K562 (cell line): ENCODE results near the gene SPAG17. TPM values are rescaled to one million over a fixed set of nuclear protein-coding genes. Genes with fewer than 3 reads are reported as not detected.

Experiments used
- CBFA2T2 ChIP-seq: fragments of 450-650 bp; conservative IDR thresholded peaks from 2 replicates; pipeline ENCODE4 v1.6.1; 2017; ENCODE audit warnings: mild to moderate bottlenecking
- DIDO1 ChIP-seq: fragments of 450-650 bp; IDR thresholded peaks from 2 replicates; pipeline ENCODE4 v1.6.1; 2016; ENCODE audit warnings: low read depth, missing biosample characterization, missing genetic modification characterization
- FOXJ3 ChIP-seq: sonication (generic); formaldehyde crosslinking; IDR thresholded peaks from 2 replicates; pipeline ENCODE4 v1.4.0; 2020; ENCODE audit warnings: mild to moderate bottlenecking, missing genetic modification reagents
- HBP1 ChIP-seq: fragments of 450-650 bp; formaldehyde crosslinking; IDR thresholded peaks from 2 replicates; pipeline ENCODE4 v1.4.0; 2022; ENCODE audit warnings: missing genetic modification characterization
- HNRNPUL1 ChIP-seq: fragments of 200-400 bp; formaldehyde crosslinking; IDR thresholded peaks from 2 replicates; pipeline ENCODE4 v1.6.1; 2017; ENCODE audit warnings: low read length
- NFRKB ChIP-seq: fragments of 450-650 bp; IDR thresholded peaks from 2 replicates; pipeline ENCODE4 v1.6.1; 2016; ENCODE audit warnings: low read depth
- NR0B1 ChIP-seq: fragments of 450-650 bp; IDR thresholded peaks from one replicate; pipeline ENCODE4 v1.6.1; 2018; ENCODE audit warnings: mild to moderate bottlenecking, moderate library complexity; ENCODE audit not compliant: partially characterized antibody
- RBM14 ChIP-seq: fragments of 200-400 bp; formaldehyde crosslinking; IDR thresholded peaks from 2 replicates; pipeline ENCODE4 v1.6.1; 2018; ENCODE audit warnings: low read depth, mild to moderate bottlenecking, low read length, moderate library complexity, borderline replicate concordance; ENCODE audit not compliant: insufficient read depth
- SMARCA5 ChIP-seq: fragments of 450-650 bp; IDR thresholded peaks from 2 replicates; pipeline ENCODE4 v1.6.1; 2016
- TCF7 ChIP-seq: sonication (generic); IDR thresholded peaks from 2 replicates; pipeline ENCODE4 v1.6.1; 2016; ENCODE audit warnings: antibody characterized with exemption, borderline replicate concordance
- TCFL5 ChIP-seq: fragments of 250-450 bp; sonication (Bioruptor Pico); conservative IDR thresholded peaks from 2 replicates; pipeline ENCODE4 v1.6.1; 2021; ENCODE audit warnings: mild to moderate bottlenecking, moderate library complexity, matching md5 sums
- USF1 ChIP-seq: sonication (generic); formaldehyde crosslinking; IDR thresholded peaks from 2 replicates; pipeline ENCODE4 v1.9.0; 2022; ENCODE audit warnings: mild to moderate bottlenecking, missing genetic modification reagents
- ZNF174 ChIP-seq: fragments of 250-450 bp; sonication (Bioruptor Pico); IDR thresholded peaks from 2 replicates; pipeline ENCODE4 v1.4.0; 2020; ENCODE audit warnings: mild to moderate bottlenecking
- ZSCAN32 ChIP-seq: fragments of 450-650 bp; formaldehyde crosslinking; IDR thresholded peaks from 2 replicates; pipeline ENCODE4 v1.4.0; 2020; ENCODE audit warnings: mild to moderate bottlenecking, moderate library complexity
- polyA plus RNA-seq, 8 experiments: library from polyadenylated mRNA; depleted of rRNA in 4 of 8; stranded (reverse) in 5 of 8; unstranded in 3 of 8; fragments of >200 nt; fragmentation: Nextera tagmentation in 2 of 8; fragmentation: Illumina TruSeq in 1 of 8; extraction: Ambion mirVana in 2 of 8; extraction: Trizol in 1 of 8; gene quantifications; 2 replicates each; pipeline versions ENCODE4 v1.2.1 to v1.2.3, GENCODE V29; 2011 to 2014; ENCODE audit warnings: inconsistent platforms in 1 of 8, missing spikeins in 1 of 8
- total RNA-seq, 7 experiments: library from RNA; depleted of rRNA in 6 of 7; stranded (reverse); fragments of >200 nt in 6 of 7; fragmentation: Illumina TruSeq in 2 of 7; extraction: Trizol in 2 of 7; gene quantifications; 2 replicates each; pipeline versions ENCODE4 v1.2.1 to v1.2.3, GENCODE V29; 2011 to 2021; ENCODE audit warnings: low replicate concordance in 1 of 7
- TF ChIP-seq, protein P1 (sequence below): fragments of 250-450 bp; sonication (Bioruptor Pico); IDR thresholded peaks from 2 replicates; pipeline ENCODE4 v1.8.0; 2021; ENCODE audit warnings: borderline replicate concordance, mild to moderate bottlenecking, moderate library complexity; ENCODE audit not compliant: poor library complexity, severe bottlenecking
- TF ChIP-seq, protein P2 (sequence below): IDR thresholded peaks from 2 replicates; pipeline ENCODE4 v1.6.1; 2012; ENCODE audit warnings: low read depth, low read length, improper control_type of control experiment, borderline replicate concordance
- TF ChIP-seq, protein P3 (sequence below), 2 experiments: fragments of 450-650 bp in 1 of 2; sonication (generic) in 1 of 2; formaldehyde crosslinking in 1 of 2; IDR thresholded peaks in 1 of 2; conservative IDR thresholded peaks in 1 of 2; 2 replicates each; pipeline versions ENCODE4 v1.6.1 to v1.8.1; 2016 to 2023; ENCODE audit warnings: mild to moderate bottlenecking in 2 of 2, moderate library complexity in 2 of 2, inconsistent platforms in 1 of 2, missing genetic modification reagents in 1 of 2

SPAG17 gene
- total and polyA plus RNA-seq, 9 of the 15 experiments (the other 6 are each of a cell fraction or from before 2014, with no cell fraction given) = 0.07 to 2.1 (median 1.5) TPM

- TF ChIP-seq HNRNPUL1 (no peak), HBP1 (CRISPR knock-in tag) (no peak), RBM14 (no peak), CBFA2T2 (no peak), NR0B1 (no peak), TCFL5 (CRISPR knock-in tag) (no peak), FOXJ3 (CRISPR knock-in tag) (no peak), NFRKB (no peak), ZSCAN32 (CRISPR knock-in tag) (no peak), DIDO1 (0 out of 2 replicates have a peak, but pooled peaks have one; percentile 21), USF1 (CRISPR knock-in tag) (0 out of 2 replicates have a peak, but pooled peaks have one; percentile 29), ZNF174 (CRISPR knock-in tag) (no peak), TCF7 (no peak), SMARCA5 (no peak)
- TF ChIP-seq, protein P1, sequence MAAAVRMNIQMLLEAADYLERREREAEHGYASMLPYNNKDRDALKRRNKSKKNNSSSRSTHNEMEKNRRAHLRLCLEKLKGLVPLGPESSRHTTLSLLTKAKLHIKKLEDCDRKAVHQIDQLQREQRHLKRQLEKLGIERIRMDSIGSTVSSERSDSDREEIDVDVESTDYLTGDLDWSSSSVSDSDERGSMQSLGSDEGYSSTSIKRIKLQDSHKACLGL (CRISPR knock-in tag) = peak; percentile 78
- TF ChIP-seq, protein P2, sequence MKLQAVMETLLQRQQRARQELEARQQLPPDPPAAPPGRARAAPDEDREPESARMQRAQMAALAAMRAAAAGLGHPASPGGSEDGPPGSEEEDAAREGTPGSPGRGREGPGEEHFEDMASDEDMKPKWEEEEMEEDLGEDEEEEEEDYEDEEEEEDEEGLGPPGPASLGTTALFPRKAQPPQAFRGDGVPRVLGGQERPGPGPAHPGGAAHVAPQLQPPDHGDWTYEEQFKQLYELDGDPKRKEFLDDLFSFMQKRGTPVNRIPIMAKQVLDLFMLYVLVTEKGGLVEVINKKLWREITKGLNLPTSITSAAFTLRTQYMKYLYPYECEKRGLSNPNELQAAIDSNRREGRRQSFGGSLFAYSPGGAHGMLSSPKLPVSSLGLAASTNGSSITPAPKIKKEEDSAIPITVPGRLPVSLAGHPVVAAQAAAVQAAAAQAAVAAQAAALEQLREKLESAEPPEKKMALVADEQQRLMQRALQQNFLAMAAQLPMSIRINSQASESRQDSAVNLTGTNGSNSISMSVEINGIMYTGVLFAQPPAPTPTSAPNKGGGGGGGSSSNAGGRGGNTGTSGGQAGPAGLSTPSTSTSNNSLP = no peak
- TF ChIP-seq, protein P3, sequence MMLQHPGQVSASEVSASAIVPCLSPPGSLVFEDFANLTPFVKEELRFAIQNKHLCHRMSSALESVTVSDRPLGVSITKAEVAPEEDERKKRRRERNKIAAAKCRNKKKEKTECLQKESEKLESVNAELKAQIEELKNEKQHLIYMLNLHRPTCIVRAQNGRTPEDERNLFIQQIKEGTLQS (IDR thresholded peaks at IDR 0.05) = no peak; the same call in 1 of the 2 replicates
- TF ChIP-seq, protein P3 (CRISPR knock-in tag; conservative IDR thresholded peaks at IDR 0.05) = peak; percentile 70; the same call in 1 of the 2 replicates
Measured at GRCh38 chr1:117929343-117930172, 255.5 kb downstream of the SPAG17 start, which contains the start of the genes GDAP2 and WDR3 (continued).
